HG03571 (cell line): Measurements from ENCODE around the gene RPL4.
"Not testable (repeated sequence)": the region's sequence is repeated elsewhere in the genome, so short reads cannot be mapped to it uniquely, and the experiment has no call there.

Experiments used
- ATAC-seq: cut with Tn5 transposase; IDR thresholded peaks from one replicate; pipeline ENCODE4 v1.9.1; 2021; ENCODE audit not compliant: unreplicated experiment

Gene RPL4

DNA sequence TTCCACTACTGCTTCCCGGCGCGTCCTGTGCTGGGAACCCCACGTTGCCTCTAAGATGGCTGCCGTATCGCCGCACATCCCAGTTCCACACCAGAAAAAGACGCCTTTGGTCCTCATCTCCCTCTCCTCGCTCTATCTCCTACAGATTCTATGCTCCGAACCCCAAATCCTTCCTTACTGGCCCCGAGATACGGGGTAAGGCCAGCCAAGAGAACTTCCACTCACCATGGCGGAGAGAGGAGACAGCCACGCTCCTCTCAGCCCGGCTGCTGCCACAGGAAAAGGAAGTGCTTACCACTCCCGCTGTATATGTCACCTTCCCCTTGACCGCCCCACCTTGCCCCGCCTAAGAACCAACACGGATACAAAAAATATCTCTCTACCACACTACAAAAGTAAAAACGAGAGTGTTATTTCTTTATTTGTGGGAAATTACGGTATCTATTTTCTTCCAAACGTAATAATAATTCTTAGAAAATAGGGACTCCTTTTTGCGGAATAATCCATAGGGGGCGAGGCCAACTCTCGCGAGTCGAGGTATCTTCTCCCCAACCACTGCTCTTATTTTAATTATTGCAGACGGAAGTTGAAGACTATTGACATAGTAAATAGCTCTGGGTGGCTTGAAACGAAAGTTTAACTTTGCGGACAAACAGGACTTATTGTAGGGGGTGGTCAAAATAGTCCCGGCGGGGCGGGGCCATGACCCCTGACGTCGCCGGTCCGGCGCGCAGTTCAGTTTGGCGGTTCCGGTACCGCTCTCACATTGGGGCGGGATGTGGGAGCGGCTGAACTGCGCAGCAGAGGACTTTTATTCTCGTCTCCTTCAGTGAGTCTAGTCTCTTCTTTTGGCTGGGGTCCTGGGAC, at the start of gene RPL4, which contains the start of gene ZWILCH:
Gene RPL4, minus strand, starts transcription at position 293 of the 867 bp plus-strand sequence. Its CDS starts 65 bp downstream, at position 228.
Gene ZWILCH, plus strand, starts transcription at position 764 of the 867 bp plus-strand sequence. Its CDS starts 13 bp downstream, at position 777.
- peak; percentile 63 for ATAC-seq

- no peak for ATAC-seq
Measured at GRCh38 chr15:66545255-66545654, 40.6 kb upstream of the RPL4 start.

DNA sequence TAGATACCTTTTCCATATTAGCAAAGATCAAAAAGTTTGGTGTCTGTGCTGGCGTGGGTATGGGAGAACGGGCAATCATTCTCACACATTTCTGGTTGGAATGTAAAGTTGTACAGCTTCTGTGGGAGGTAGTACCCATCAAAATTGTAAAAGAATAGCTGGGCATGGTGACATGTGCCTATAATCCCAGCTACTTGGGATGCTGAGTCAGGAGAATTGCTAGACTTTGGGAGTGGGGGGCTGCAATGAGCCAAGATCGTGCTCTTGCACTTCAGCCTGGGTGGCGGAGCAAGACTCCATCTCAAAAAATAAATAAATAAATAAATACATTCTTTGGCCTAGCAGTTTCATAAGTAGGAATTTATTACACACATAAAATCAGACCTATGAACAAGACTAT, 38.2 kb upstream of the RPL4 start:
- no peak for ATAC-seq

GRCh38 chr15:66535056-66535455, 30.4 kb upstream of the RPL4 start:
- no peak for ATAC-seq

GRCh38 chr15:66524838-66525237, 20.2 kb upstream of the RPL4 start:
- ATAC-seq = no peak

- no peak for ATAC-seq
Measured at GRCh38 chr15:66523926-66524325, 19.3 kb upstream of the RPL4 start.

- ATAC-seq = no peak
Measured at GRCh38 chr15:66515901-66516322, 11.3 kb upstream of the RPL4 start.

- ATAC-seq = no peak
Measured at GRCh38 chr15:66514586-66514985, 9.9 kb upstream of the RPL4 start.

GRCh38 chr15:66508293-66508883, 3.7 kb upstream of the RPL4 start:
- ATAC-seq = no peak

DNA sequence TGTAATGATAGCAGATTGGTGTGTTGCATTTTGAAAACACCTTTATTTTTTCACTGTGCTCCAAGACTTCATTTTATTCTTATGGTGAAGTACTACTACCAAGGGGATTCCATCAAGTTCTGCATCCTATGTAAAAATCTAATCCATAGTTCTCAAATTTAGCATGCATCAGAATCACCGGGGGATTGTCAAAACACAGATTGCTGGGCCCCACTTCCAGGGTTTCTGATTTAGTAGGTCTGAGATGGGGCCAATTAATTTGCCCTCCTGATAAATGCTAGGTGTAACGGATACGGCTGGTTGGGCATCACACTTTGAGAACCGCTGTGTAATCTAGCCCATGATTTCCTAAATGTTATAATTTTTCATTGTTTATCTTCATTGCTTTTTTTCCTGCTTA, 1.2 kb upstream of the RPL4 start:
- ATAC-seq = no peak

DNA sequence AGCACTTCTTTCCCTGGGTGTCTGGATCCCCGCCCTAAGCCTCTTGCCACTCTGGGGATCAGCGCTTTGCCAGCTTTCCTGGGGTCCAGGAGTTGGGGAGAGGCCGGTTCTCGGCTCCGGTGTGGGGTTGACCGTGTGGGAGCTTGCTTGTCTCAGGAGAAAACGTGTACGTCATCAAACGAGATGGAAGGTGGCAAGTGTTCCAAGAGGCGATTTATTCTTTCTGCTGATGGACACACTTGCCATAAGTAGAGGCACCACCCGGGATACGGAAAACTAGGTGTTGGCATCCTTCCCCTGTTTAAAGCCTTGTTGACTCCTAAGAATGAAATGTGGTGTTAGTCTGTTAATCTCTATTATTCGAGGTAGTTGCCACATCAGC, 766 bp upstream of the RPL4 start:
- no peak for ATAC-seq

DNA sequence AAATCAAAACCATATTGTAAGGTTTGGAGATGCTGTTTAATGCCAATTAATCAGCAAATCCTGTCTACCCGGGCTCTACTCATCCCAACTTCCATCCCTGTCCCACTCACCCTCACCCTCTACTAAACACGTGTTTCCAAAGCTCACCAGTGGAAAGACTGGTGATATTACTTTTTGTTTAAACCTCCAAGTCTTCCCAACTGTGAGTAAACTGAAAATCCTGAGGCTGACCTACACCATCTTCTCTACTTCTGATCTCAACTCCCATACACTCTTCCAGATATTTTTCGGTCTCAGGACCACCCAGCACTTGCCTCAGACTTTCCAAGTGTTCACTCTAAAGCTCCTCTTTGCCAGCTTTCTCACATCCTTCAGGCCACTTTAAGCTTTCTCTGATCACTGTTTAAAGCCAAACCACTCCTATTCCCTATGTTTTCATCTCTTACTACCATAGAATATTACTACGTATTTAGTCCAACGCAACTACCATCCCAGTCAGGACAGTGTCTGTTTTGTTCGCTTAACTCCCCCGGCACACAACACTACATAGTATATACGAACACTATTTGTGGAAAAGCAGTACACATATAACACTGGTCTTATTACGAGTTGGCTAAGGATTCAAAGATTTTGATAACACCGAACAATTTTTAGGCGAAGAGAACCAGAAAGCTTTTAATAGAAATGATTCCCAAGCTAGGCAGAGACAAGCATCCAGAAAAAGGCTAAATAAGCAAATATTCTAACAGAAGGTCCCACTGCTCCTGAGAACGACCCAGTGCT, 684 bp downstream of the RPL4 start:
- no peak for ATAC-seq

- not testable (repeated sequence) for ATAC-seq
Measured at GRCh38 chr15:66503041-66503648, 1.5 kb downstream of the RPL4 start.

DNA sequence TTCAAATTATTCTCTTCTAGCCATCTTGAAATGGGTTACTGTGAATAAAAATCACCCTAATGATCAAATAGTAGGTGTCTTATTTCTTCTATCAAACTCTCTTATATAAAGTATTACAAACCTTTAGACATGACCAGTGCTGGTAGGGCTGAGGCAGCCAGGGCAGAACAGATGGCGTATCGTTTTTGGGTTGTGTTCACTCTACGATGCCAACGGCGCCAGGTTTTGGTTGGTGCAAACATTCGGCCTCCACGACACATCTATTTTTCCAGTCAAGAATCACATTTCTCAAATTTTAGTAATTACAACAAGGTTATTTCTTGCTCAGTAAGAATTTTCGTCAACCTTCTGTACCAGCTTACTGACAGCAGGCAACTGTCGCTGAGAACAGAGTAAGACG, 2.2 kb downstream of the RPL4 start:
- ATAC-seq = no peak

DNA sequence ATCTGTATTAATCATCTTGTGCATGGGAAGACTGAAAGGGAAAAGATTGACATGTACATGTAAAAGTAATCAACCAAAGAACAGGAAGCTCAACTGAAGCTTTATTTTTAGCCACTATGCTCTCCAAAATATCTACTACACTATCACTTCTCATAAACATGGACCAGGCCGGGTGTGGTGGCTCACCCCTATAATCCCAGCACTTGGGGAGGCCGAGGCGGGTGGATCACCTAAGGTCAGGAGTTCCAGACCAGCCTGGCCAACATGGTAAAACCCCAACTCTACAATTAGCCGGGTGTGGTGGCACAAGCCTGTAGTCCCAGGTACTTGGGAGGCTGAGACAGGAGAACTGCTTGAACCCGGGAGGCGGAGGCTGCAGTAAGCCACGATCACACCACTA, 4.3 kb downstream of the RPL4 start:
- not testable (repeated sequence) for ATAC-seq

GRCh38 chr15:66498501-66499386, 5.9 kb downstream of the RPL4 start:
- ATAC-seq = no peak

DNA sequence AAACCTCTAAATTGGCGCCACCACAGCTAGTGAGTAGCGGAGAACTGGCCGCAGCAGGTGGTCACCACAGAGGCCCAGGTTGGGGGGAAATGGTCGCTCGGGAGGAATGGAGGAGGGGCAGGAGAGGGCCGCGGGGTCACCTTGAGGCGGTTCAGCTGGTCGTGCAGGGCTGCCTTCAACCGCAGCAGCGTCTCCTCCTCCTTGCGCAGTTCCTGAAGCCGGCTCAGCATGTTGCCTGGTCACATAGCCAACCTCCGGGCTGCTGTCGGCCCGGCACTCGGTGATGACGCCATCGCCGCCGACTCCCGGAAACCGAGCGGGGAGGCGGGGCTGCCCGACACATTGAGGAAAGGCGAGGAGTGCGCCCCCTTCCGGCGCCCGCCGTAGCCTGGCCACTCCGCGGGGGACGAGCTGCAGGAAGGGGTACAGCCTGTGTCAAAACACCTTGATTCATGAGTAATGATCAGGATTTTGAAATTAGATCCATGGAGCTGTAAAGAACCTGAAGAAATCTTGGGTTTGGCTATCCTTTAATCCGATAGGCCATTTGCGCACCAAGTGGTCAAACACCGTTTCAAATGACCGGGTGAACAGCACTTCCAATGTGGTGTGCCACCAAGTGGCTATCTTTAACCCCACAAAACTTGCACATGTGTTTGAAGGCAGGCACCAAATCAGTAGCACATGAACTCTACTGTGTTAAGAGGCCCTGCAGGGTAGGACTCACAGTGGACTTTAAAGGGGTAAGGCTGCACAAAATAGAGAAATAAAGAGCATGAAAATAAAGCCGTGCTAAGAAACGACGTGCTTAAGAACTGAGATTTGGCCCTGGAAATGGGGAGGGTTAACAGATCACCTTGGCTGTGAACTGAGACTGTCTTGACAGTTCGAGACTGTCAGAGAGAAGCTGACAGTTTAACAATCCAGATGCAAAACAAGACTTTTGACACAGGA, 6.9 kb downstream of the RPL4 start, which contains the start of gene SNAPC5:
Gene SNAPC5, minus strand, starts transcription at position 261 of the 954 bp plus-strand sequence. Its CDS starts 31 bp downstream, at position 230.
- peak; percentile 78 for ATAC-seq

- peak; percentile 12 for ATAC-seq
Measured at GRCh38 chr15:66496951-66497501, 7.6 kb downstream of the RPL4 start.

- ATAC-seq = no peak
Measured at GRCh38 chr15:66494262-66494661, 10.4 kb downstream of the RPL4 start.
